GM12891 (cell line): Measurements from ENCODE around the gene PDZD2.

Source experiments
- POLR2A ChIP-seq: IDR thresholded peaks from 2 replicates; pipeline ENCODE4 v1.6.1; 2011; ENCODE audit warnings: low read depth, low read length, control low read depth
- POLR2AphosphoS5 ChIP-seq: IDR thresholded peaks from 2 replicates; pipeline ENCODE4 v1.6.1; 2011; ENCODE audit warnings: low read depth, low read length, control low read depth
- POU2F2 ChIP-seq: IDR thresholded peaks from 2 replicates; pipeline ENCODE4 v1.6.1; 2011; ENCODE audit warnings: low read depth, mild to moderate bottlenecking, control low read depth, low read length, moderate library complexity
- SPI1 ChIP-seq: IDR thresholded peaks from 2 replicates; pipeline ENCODE4 v1.6.1; 2011; ENCODE audit warnings: low read depth, low read length, control low read depth
- TAF1 ChIP-seq: IDR thresholded peaks from 2 replicates; pipeline ENCODE4 v1.6.1; 2011; ENCODE audit warnings: low read depth, low read length, control low read depth

DNA sequence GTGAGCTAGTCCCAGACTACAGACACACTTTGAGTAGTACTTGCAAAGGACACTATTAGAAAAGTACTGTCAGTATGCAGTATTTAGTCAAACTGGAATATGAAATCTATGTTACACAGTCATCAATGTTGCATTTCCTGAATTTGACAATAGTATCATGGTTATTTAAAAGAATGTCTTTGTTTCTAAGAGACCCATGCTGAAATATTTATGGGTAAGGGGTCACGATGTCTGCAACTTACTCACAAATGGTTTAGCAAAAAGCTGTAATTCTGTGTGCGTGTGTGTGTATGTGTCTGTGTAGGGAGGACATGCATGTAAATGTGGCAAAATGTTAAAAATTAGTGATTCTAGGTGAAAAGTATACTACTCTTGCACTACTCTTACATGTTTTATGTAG lies 429.6 kb downstream of the PDZD2 start:
- TF ChIP-seq POLR2A (no peak), POU2F2 (no peak), TAF1 (no peak), POLR2AphosphoS5 (no peak), SPI1 (no peak)
